GM21786 (cell line): Measurements from ENCODE around the gene PI4KA.
"Not testable (repeated sequence)": the region's sequence is repeated elsewhere in the genome, so short reads cannot be mapped to it uniquely, and the experiment has no call there.

Source experiments
- ATAC-seq: cut with Tn5 transposase; IDR thresholded peaks from one replicate; pipeline ENCODE4 v1.9.1; 2021; ENCODE audit not compliant: unreplicated experiment

PI4KA gene

DNA sequence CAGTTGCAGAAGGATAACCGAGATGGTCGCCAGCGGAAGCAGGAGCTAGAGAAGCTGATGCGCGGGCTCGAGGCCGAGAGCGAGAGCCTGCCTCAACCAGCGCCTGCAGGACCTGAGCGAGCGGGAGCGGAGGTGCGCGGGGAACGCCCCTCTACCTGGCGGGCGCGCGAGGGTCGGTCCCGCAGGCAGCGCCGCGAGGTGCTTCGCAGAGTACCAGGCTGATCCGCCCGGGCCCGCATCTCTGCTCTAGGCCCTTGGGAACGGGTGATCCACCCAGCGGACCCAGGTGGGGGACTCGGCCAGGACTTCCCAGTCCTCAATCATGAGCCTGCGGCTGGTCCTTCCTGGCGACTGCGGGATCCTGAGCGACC, 156.5 kb downstream of the PI4KA start:
- ATAC-seq, result peak; percentile 1

DNA sequence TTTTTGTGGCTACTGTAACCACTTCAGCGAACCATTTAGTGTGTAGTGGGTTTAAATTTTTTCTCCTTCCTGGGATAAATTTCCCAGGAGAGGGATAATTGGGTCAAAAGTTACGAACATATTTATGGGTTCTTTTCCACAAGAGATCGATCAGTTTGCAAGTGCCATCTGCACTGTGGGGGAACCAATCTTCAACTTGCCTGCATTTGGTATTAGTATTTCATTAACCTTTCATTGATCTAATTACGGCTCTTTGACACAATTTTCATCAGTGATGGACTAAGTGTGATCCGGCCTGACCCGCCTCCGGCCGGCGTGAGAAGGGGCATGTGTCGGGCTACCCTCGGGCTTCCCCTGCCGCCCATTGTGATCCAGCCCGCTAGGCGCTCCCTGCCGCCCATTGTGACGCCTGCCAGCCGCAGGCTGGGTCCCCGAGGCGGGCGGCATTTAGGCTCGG, 156.9 kb downstream of the PI4KA start:
- ATAC-seq, result not testable (repeated sequence)

DNA sequence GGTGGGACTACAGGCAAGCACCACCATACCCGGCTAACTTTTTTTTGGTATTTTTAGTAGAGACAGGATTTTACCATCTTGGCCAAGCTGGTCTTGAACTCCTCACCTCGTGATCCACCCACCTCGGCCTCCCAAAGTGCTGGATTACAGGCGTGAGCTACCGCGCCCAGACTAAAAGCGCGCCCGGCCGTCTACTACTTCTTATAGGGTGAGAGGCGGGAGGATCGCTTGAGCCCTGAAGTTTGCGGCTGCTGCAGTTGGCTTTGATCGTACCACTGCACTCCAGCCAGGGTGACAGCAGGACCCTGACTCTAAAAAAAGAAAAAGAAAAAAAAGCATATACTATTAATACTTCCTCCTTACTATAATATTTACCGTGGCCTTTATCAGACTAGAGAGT, 158.3 kb downstream of the PI4KA start:
- ATAC-seq, result not testable (repeated sequence)

DNA sequence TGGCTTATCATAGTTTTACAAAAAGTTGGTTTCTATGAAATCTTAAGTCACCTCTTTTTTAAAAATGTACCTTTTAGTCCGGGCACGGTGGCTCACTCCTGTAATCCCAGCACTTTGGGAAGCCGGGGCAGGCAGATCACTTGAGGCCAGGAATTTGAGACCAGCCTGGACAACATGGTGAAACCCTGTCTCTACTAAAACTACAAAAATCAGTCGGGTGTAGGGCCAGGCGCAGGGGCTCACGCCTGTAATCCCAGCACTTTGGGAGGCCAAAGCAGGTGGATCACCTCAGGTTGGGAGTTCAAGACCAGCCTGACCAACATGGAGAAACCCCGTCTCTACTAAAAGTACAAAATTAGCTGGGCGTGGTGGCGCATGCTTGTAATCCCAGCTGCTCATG, 158.8 kb downstream of the PI4KA start:
- ATAC-seq, result not testable (repeated sequence)

DNA sequence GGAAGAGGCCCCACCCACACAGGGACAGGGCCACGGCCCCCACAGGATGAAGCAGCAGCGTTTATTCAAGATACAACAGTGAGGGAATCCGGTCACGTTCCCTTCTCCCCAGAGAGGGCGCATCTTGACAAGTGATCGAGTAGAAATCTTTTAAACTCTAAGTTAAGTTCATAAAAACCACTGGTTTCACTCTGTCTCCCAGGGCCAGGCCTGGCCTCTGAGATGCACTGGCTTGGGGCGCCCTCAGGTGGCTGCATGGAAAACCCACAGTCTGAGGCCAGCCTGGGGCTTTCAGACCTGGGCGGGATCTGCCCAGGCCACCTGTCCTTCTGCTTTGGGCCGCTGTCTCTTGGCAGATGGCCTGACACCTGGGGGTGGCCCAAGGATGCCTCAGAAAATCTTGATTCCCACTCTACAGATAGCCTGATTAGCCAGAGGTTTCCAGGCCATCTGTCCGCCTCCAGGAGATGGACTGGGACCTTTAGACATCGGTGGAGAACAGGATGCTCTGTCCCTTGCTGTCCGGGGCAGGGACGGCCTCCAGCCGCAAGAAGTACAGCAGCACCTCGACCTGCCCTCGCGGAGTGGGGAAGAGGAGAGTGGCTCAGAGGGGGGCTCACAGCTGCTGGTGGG, 161.0 kb downstream of the PI4KA start:
- not testable (repeated sequence) for ATAC-seq

DNA sequence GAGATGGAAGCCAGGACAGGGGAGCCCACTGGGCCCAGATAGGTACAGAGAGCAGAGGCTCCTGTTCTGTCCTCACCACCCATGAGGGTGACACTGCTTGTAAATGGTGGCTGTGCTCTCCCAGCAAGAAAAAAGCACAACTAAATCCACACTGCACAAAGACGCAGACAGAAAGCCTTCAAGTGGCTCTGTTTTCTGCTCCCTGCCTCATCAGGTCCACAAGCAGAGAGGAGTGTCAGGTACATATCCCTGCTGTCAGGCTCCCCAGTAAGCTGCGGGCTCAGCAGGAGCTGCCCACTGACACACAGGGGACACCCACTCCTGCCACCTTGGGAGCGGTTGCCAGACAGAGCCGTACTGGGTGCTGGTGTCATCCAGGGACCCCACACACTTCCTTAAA, 162.6 kb downstream of the PI4KA start:
- not testable (repeated sequence) for ATAC-seq

DNA sequence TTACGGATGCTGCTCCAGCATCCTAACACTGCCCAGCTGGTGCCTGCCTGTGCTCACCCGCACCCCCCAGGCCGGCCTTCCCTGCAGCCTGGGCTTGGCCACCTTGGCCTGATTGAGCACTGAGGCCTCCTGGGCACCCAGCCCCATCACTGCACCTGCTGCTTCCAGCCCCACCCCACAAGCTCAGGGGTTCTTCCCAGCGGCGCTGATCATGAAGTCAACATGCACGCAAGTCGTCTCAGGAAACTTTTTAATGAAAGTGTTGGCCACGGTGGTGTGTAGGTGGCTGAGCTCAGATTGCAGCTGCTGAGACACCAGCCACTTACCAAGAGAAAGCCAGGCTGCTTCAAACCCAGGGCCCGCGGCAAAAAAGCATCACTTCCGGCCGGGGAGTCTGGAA, 163.4 kb downstream of the PI4KA start:
- ATAC-seq, result not testable (repeated sequence)

DNA sequence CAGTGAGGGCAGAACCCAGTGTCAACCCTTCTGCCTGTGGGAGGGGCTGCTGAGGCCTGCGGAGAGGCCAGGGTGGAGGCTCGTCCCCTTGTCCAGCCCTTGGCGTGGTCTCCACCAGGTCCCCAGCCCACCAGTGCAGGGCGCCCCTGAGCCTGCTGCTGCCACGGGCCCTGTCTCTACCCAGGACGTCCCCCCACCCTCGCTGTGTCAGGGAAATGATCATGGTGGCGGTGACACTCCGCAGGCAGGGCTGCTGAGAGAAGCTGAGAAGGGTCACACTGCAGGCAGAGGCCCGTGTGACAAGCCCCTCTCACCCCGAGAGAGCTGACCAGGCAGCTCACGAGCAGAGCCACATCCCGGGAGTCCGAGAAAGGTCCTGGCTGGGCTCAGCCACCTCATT, 164.4 kb downstream of the PI4KA start:
- not testable (repeated sequence) for ATAC-seq

DNA sequence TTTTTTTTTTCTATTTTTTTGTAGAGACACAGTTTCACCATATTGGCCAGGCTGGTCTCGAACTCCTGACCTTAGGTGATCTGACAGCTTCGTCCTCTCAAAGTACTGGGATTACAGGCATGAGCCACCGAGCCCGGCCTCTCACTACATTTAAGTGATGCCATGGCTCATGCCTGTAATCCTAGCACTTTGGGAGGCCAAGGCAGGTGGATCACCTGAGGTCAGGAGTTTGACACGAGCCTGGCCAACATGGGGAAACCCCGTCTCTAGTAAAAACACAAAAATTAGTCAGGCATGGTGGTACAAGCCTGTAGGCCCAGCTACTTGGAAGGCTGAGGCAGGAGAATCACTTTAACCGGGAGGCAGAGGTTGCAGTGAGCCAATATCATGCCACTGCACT, 165.7 kb downstream of the PI4KA start:
- ATAC-seq, result not testable (repeated sequence)

DNA sequence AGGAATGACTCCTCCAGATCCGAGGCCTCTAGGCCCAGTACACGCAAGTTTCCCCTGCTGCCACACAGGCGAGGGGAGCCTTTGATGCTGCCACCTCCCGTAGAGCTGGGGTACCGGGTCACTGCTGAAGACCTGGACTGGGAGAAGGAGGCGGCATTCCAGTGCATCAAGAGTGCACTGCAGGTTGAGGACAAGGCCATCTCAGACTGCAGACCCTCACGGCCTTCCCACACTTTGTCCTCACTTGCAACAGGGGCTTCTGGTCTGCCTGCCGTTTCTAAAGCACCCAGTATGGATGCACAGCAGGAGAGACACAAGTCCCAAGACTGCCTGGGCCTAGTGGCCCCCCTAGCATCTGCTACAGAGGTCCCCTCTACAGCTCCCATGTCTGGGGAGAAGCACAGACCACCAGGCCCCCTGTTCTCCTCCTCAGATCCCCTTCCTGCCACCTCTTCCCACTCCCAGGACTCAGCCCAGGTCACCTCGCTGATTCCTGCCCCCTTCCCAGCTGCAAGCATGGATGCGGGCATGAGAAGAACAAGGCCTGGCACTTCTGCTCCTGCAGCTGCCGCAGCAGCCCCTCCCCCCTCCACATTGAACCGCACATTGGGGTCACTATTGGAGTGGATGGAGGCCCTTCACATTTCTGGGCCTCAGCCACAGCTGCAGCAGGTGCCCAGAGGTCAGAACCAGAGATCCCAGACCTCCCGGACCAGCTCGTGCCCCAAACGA, 167.9 kb downstream of the PI4KA start:
- not testable (repeated sequence) for ATAC-seq

DNA sequence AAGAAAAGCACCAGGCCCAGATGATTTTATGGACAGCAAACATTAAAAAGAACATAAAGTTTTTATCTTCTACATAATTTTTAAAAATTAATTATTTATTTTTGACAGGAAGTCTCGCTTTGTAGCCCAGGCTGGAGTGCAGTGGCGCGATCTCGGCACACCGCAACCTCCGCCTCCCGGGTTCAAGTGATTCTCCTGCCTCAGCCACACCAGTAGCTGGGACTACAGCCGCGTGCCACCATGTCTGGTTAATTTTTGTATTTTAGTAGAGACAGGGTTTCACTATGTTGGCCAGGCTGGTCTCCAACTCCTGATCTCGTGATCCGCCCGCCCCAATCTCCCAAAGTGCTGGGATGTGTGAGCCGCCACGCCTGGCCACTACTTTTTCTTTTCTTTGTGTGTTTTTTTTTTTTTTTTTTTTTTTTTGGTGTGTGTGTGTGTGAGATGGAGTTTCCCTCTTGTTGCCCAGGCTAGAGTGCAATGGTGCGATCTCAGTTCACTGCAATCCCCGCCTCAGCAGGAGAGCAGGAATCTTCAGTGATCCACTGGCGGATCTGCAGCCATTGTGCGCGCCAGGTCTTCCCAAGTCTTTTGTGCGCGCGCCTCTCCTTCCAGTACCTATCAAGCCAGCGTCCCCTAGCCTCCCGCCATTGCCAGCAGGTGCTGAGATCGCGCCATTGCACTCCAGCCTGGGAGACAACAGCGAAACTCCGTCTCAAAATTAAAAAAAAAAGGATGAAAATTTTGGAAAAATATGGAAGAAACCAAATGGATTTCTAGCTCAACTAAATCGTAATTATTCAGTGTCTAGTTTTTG, 171.0 kb downstream of the PI4KA start:
- ATAC-seq, result not testable (repeated sequence)

DNA sequence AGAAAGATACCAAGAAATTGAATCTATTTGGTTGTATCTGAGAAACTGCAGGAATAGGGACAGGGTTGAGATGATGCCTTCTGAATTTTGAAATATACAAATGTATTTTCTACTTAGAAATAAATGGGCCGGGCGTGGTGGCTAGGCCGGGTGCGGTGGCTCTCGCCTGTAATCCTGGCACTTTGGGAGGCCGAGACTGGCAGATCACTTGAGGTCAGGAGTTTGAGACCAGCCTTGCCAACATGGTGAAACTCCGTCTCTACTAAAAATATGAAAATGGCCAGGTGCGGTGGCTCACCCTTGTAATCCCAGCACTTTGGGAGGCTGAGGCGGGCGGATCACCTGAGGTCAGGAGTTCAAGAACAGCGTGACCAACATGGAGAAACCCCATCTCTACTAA, 172.8 kb downstream of the PI4KA start:
- not testable (repeated sequence) for ATAC-seq

DNA sequence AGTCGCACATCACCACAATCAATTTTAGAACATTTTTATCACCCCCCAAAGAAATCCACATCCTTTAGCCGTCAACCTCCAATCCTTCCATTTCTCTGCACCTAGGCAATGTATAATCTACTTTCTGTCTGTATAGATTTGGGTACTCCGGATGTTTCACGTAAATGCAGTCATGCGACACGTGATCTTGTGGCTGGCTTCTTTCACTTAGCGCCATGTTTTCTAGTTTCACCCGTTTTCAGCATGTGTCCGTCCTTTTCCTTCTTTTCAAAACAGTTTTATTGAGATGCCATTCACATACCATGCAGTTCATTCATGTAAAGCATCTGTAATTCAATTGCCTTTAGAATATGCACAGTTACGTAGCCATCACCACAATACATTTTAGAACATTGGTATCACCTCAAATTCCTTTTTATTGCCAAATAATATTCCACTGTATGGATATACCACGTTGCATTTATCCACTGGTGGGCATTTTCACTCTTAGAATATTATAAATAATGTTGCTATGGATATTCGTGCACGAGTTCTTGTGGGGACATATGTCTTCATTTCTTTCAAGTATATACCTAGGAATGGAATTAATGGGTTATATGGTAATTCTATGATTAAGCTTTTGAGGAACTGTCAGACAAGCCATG, 179.7 kb downstream of the PI4KA start:
- ATAC-seq, result not testable (repeated sequence)

DNA sequence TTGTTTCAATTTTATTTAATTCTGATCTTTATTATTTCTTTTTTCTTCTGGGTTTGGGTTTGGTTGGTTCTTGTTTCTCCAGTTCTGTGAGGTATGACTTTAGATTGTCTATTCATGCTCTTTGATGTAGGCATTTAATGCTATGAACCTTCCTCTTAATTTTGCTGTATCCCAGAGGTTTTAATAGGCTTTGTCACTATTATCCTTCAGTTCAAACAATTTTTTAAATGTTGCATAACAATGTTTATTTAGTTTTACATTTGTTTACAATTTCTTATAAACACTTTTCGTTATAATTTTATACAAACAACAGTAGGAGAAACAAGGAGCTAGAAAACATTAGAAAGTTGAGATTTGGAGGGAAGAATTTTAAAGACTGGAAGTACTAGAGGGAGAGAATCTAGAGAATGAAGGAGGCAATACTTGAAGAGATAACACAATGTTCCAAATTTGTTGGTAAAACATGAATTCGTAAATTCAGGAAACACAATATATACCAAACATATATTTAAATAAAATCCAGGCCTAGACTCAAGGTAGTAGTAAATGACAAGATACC, 180.8 kb downstream of the PI4KA start:
- ATAC-seq, result no peak

DNA sequence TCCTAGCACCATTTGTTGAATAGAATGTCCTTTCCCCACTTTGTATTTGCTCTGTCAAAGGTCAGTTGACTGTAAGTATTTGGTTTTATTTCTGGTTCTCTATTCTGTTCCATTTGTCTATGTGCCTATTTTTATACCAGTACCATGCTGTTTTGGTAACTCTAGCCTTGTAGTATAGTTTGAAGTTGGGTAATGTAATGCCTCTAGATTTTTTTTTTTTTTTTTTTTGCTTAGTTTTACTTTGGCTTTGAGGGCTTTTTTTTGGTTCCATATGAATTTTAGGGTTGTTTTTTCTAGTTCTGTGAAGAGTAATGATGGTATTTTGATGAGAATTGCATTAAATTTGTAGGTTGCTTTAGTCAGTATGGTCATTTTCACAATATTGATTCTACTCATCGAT, 183.0 kb downstream of the PI4KA start:
- not testable (repeated sequence) for ATAC-seq

DNA sequence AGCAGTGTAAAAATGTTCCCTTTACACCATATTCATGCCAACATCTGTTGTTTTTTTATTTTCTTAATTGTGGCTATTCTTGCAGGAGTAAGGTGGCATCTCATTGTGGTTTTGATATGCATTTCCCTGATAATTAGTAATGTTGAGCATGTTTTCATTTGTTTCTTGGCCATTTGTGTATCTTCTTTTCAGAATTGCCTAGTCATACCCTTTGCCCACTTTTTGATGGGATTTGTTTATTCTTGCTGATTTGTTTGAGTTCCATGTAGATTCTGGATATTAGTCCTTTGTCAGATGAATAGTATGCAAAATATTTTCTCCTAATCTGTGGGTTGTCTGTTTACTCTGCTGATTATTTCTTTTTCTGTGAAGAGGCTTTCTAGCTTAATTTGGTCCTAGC, 183.6 kb downstream of the PI4KA start:
- no peak for ATAC-seq

DNA sequence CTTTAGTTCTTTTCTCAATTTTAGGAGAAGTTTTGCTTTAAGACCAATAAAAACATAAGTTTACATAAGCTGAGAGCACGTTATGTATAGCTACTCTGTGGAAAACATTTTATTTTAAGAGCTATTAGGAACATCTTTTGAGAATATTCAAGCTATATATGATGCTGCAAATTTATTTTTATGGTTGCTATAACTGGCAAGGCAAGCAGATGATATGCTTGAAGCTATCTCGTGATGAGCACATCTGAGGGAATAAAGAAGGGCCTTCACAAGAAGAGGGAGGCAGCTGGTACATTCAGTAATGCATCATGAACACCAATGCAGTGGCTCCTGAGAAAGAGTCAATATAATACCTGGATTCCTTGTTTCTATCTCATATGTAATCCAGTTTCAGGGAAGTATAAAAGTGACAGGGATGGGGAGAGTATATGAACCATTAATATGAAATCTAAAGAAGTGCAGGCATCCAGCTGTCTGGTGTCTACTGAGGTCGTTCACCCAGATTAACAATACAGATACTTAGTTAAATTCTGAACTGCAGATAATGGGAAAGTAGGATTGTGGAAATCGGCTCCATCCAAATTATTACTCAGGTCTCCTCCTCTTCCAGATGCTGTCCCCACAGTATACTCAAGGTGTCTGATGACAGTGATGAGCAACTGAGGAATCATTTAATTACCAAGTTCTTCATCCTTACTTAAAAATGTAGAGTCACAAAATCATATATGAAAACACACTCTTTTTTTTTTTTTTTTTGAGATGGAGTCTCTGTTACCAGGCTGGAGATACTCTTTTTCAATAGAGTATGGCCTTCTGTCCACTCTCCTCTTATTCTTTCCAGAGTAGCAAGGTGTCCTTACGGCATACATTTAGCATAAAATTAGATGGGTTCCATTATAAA, 185.1 kb downstream of the PI4KA start:
- no peak for ATAC-seq

DNA sequence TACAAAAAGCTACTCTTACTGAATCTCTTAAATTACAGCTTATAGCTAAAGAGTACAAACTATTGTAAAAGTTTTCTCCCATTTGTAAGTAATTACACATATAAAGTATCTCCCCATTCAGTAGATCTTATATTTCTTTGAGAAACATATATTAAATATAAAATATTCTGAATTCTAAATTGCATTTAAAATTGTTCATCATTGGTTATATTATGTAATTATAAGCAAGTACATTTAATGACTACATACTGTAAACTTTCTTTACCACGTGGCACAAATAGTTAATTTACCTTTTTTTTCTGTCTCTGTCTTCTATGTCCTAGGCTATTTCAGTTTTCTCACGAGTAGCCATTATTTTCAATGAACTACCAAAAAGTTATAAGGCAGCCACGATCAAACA, 185.9 kb downstream of the PI4KA start:
- ATAC-seq, result no peak

DNA sequence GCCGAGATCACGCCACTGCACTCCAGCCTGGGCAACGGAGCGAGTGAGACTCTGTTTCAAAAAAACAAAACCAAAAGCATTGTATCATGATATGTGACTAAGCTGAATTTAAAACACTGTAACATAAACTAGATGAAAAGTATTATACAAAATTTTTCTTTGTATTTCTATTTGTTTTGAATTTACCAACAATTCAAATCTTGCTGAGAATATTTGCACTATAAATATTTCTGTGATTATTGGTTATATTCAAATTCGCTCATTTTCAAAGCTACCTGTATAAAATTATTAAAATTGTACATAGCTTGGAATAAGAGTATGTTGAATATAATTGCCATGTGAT, 186.6 kb downstream of the PI4KA start:
- ATAC-seq, result no peak
